Lower lobe of right lung (tissue), 2 donors: Measurements from ENCODE around the gene PSMD10. TPM values are rescaled to one million over a fixed set of nuclear protein-coding genes. Genes with fewer than 3 reads are reported as not detected.
A peak's percentile ranks its signal among the peaks of the same experiment; 100 is the strongest.

ENCODE experiments used
- ATAC-seq, 2 donors: fragments of 200-7000 bp; cut with Tn5 transposase; one replicate each; pipeline ENCODE4 v1.9.1; 2020 to 2022; ENCODE audit warnings: mild to moderate bottlenecking in 2 of 2, moderate library complexity in 2 of 2
- DNase-seq: peaks from one replicate; pipeline ENCODE4 v3.0.0-alpha.2; 2020
- H3K27ac ChIP-seq: fragments of 200-600 bp; one replicate; pipeline ENCODE4 v1.8.0; 2022
- H3K27me3 ChIP-seq: fragments of 200-600 bp; one replicate; pipeline ENCODE4 v1.8.0; 2022; ENCODE audit warnings: low read depth
- H3K36me3 ChIP-seq: fragments of 200-600 bp; one replicate; pipeline ENCODE4 v1.8.0; 2022; ENCODE audit warnings: mild to moderate bottlenecking
- H3K4me1 ChIP-seq: fragments of 200-600 bp; one replicate; pipeline ENCODE4 v1.8.0; 2022
- H3K4me3 ChIP-seq: fragments of 200-600 bp; one replicate; pipeline ENCODE4 v1.8.0; 2022; ENCODE audit warnings: mild to moderate bottlenecking
- H3K9me3 ChIP-seq: fragments of 200-600 bp; one replicate; pipeline ENCODE4 v1.8.0; 2022
- CTCF ChIP-seq: fragments of 200-600 bp; IDR thresholded peaks from one replicate; pipeline ENCODE4 v1.8.0; 2022; ENCODE audit warnings: antibody characterized with exemption, mild to moderate bottlenecking
- intact Hi-C: fragments of 100-400 bp; cut with DNase I; formaldehyde crosslinking; loops from one replicate; pipeline ENCODE4 v1.11.0; 2022
- total RNA-seq: library from RNA; stranded (reverse); fragmentation: NEBNext Ultra II Directional; extraction: Animal tissue kit (Norgen Biotek cat#: 25700); gene quantifications from one replicate; pipeline ENCODE4 v1.2.1, GENCODE V29; 2021
- donor health status: DM: no; HTN: yes; CAD: no; lungs with severe emphysema.

PSMD10 gene
- total RNA-seq, 1 donor from 2014 or later = 39.2 TPM

- H3K27ac ChIP-seq = no peak overlapping the region
- no peaks in the 10 kb centered on the region for H3K36me3 ChIP-seq
- no peaks in the 10 kb centered on the region for H3K4me1 ChIP-seq
- no peak overlapping the region for H3K4me3 ChIP-seq
- DNase-seq (no peak), ATAC-seq (peak; percentile 86 to 97)
- no peaks in the 10 kb centered on the region for H3K27me3 ChIP-seq
- no peaks in the 10 kb centered on the region for H3K9me3 ChIP-seq
- TF ChIP-seq CTCF = no peak
- intact Hi-C loops = no loop called here
Observed at GRCh38 chrX:108036298-108036973, 54.9 kb downstream of the PSMD10 start.

GRCh38 chrX:108034725-108035124 lies 56.6 kb downstream of the PSMD10 start:
- ATAC-seq = no peak
- Histone ChIP-seq H3K27ac (no peak overlapping the region), H3K4me3 (no peak overlapping the region), H3K9me3 (no peaks in the 10 kb centered on the region), H3K4me1 (no peaks in the 10 kb centered on the region), H3K27me3 (no peaks in the 10 kb centered on the region), H3K36me3 (no peaks in the 10 kb centered on the region)
- no peak for DNase-seq
- no peak for TF ChIP-seq CTCF
- intact Hi-C loops = no loop called here

Other genes with a start within 250 kb of the PSMD10 start
- not detected for gene TEX13B, start 109.2 kb downstream of the PSMD10 start, total RNA-seq
- gene VSIG1, start 46.5 kb downstream of the PSMD10 start, total RNA-seq = 1.6 TPM
- 17.4 TPM for gene ATG4A, start 236 bp upstream of the PSMD10 start, total RNA-seq